Fibroblast of pulmonary artery (primary cell): ENCODE results near the gene UNC5B.
A peak's percentile ranks its signal among the peaks of the same experiment; 100 is the strongest.

Experiments used
- DNase-seq: peaks from one replicate; pipeline ENCODE4 v3.0.0-alpha.2; 2010; ENCODE audit warnings: low read depth
- H3K4me3 ChIP-seq: replicated peaks from 2 replicates; pipeline ENCODE4 v1.5.1; 2011; ENCODE audit warnings: low read depth, mild to moderate bottlenecking, control low read depth, low read length, moderate library complexity
- CTCF ChIP-seq: IDR thresholded peaks from 2 replicates; pipeline ENCODE4 v1.5.1; 2011; ENCODE audit warnings: mild to moderate bottlenecking, control low read depth, low read length, inconsistent platforms; ENCODE audit errors: missing control alignments

The UNC5B gene

GRCh38 chr10:71263376-71263775 is 51.0 kb downstream of the UNC5B start:
- peak; percentile 53 for DNase-seq
- H3K4me3 ChIP-seq: no peak overlapping the region
- no peak for TF ChIP-seq CTCF

- TF ChIP-seq CTCF: no peak
- DNase-seq: no peak
- H3K4me3 ChIP-seq: no peak overlapping the region
Observed at GRCh38 chr10:71264345-71265200, 52.2 kb downstream of the UNC5B start.

GRCh38 chr10:71265201-71265575 is 52.8 kb downstream of the UNC5B start:
- no peak for TF ChIP-seq CTCF
- no peak overlapping the region for H3K4me3 ChIP-seq
- DNase-seq: no peak

GRCh38 chr10:71265618-71266146 is 53.3 kb downstream of the UNC5B start:
- no peak for TF ChIP-seq CTCF
- DNase-seq: no peak
- H3K4me3 ChIP-seq: no peak overlapping the region

GRCh38 chr10:71266147-71266917 is 54.0 kb downstream of the UNC5B start:
- TF ChIP-seq CTCF: no peak
- H3K4me3 ChIP-seq: no peak overlapping the region
- DNase-seq: peak; percentile 89

- no peak for TF ChIP-seq CTCF
- no peak for DNase-seq
Observed at GRCh38 chr10:71266918-71267442, 54.6 kb downstream of the UNC5B start.

More at GRCh38 chr10:71266918-71267442, 54.6 kb downstream of the UNC5B start:
- H3K4me3 ChIP-seq: no peak overlapping the region
